Fibroblast of pulmonary artery (primary cell): ENCODE results near the gene FNBP1L.
"Not testable (repeated sequence)": the region's sequence is repeated elsewhere in the genome, so short reads cannot be mapped to it uniquely, and the experiment has no call there.

Experiments
- DNase-seq: peaks from one replicate; pipeline ENCODE4 v3.0.0-alpha.2; 2010; ENCODE audit warnings: low read depth
- H3K4me3 ChIP-seq: replicated peaks from 2 replicates; pipeline ENCODE4 v1.5.1; 2011; ENCODE audit warnings: low read depth, mild to moderate bottlenecking, control low read depth, low read length, moderate library complexity
- CTCF ChIP-seq: IDR thresholded peaks from 2 replicates; pipeline ENCODE4 v1.5.1; 2011; ENCODE audit warnings: mild to moderate bottlenecking, control low read depth, low read length, inconsistent platforms; ENCODE audit errors: missing control alignments

Gene FNBP1L

GRCh38 chr1:93450321-93450720 lies 2.4 kb downstream of the FNBP1L start:
- TF ChIP-seq CTCF: no peak
- peak overlapping the region; percentile 88 for H3K4me3 ChIP-seq
- no peak for DNase-seq

GRCh38 chr1:93453911-93454310 lies 6.0 kb downstream of the FNBP1L start:
- no peak for TF ChIP-seq CTCF
- H3K4me3 ChIP-seq: no peak overlapping the region
- DNase-seq: peak; percentile 7

GRCh38 chr1:93459126-93459525 lies 11.2 kb downstream of the FNBP1L start:
- peak; percentile 13 for DNase-seq
- TF ChIP-seq CTCF: no peak

GRCh38 chr1:93461236-93461635 lies 13.3 kb downstream of the FNBP1L start:
- DNase-seq: no peak
- no peak for TF ChIP-seq CTCF
- no peak overlapping the region for H3K4me3 ChIP-seq

More at GRCh38 chr1:93459126-93459525, 11.2 kb downstream of the FNBP1L start:
- no peak overlapping the region for H3K4me3 ChIP-seq

- no peak for TF ChIP-seq CTCF
- DNase-seq: no peak
- no peak overlapping the region for H3K4me3 ChIP-seq
Measured at GRCh38 chr1:93463960-93464359, 16.0 kb downstream of the FNBP1L start.

GRCh38 chr1:93465371-93466082 lies 17.6 kb downstream of the FNBP1L start:
- not testable (repeated sequence) for DNase-seq, H3K4me3 ChIP-seq

GRCh38 chr1:93467606-93468005 lies 19.7 kb downstream of the FNBP1L start:
- no peak overlapping the region for H3K4me3 ChIP-seq
- TF ChIP-seq CTCF: no peak
- no peak for DNase-seq
